ENCODE measurements around the gene IGFALS. TPM values are rescaled to one million over a fixed set of nuclear protein-coding genes. Genes with fewer than 3 reads are reported as not detected.

The IGFALS gene
- total RNA-seq, 2 donors from 2014 or later, result 0.28 to 0.54 TPM

- H3K27ac ChIP-seq, result no peak overlapping the region
Measured at GRCh38 chr16:1762879-1763520, 30.5 kb downstream of the IGFALS start.

GRCh38 chr16:1762196-1762878 lies 31.2 kb downstream of the IGFALS start:
- no peak for ATAC-seq (ENCODE audit: insufficient number of reproducible peaks, low FRiP score, low read depth)
- Histone ChIP-seq H3K27ac (no peak overlapping the region), H3K36me3 (peaks cover 63% of the 10 kb centered on the region), H3K4me1 (ENCODE audit: control insufficient read depth in 1 of 2, low read depth in 2 of 2) (no peaks in the 10 kb centered on the region), H3K4me3 (no peak overlapping the region), H3K27me3 (replicated peaks; ENCODE audit: insufficient read depth) (no peaks in the 10 kb centered on the region), H3K9me3 (no peaks in the 10 kb centered on the region)
- TF ChIP-seq CTCF (IDR thresholded peaks at IDR 0.05), result no peak
- no peak for DNase-seq (ENCODE audit: low spot score)

More at GRCh38 chr16:1762879-1763520, 30.5 kb downstream of the IGFALS start:
- Histone ChIP-seq H3K27me3 (replicated peaks; ENCODE audit: insufficient read depth) (no peaks in the 10 kb centered on the region), H3K9me3 (no peaks in the 10 kb centered on the region), H3K4me1 (ENCODE audit: control insufficient read depth in 1 of 2, low read depth in 2 of 2) (no peaks in the 10 kb centered on the region), H3K36me3 (peaks cover 64% of the 10 kb centered on the region), H3K4me3 (no peak overlapping the region)
- no peak for DNase-seq (ENCODE audit: low spot score)
- ATAC-seq (ENCODE audit: insufficient number of reproducible peaks, low FRiP score, low read depth), result no peak
- TF ChIP-seq CTCF (IDR thresholded peaks at IDR 0.05), result no peak

GRCh38 chr16:1761751-1762150 lies 31.8 kb downstream of the IGFALS start:
- Histone ChIP-seq H3K27ac (no peak overlapping the region), H3K27me3 (replicated peaks; ENCODE audit: insufficient read depth) (no peaks in the 10 kb centered on the region), H3K4me3 (no peak overlapping the region), H3K9me3 (no peaks in the 10 kb centered on the region), H3K36me3 (peaks cover 61% of the 10 kb centered on the region), H3K4me1 (ENCODE audit: control insufficient read depth in 1 of 2, low read depth in 2 of 2) (no peaks in the 10 kb centered on the region)
- DNase-seq (ENCODE audit: low spot score) (no peak), ATAC-seq (ENCODE audit: insufficient number of reproducible peaks, low FRiP score, low read depth) (no peak)
- TF ChIP-seq CTCF (IDR thresholded peaks at IDR 0.05), result no peak

- Histone ChIP-seq H3K27ac (no peak overlapping the region), H3K4me1 (ENCODE audit: control insufficient read depth in 1 of 2, low read depth in 2 of 2) (no peaks in the 10 kb centered on the region), H3K27me3 (replicated peaks; ENCODE audit: insufficient read depth) (no peaks in the 10 kb centered on the region), H3K4me3 (no peak overlapping the region), H3K9me3 (no peaks in the 10 kb centered on the region), H3K36me3 (peaks cover 67% of the 10 kb centered on the region)
- DNase-seq (ENCODE audit: low spot score), result no peak
- no peak for ATAC-seq (ENCODE audit: insufficient number of reproducible peaks, low FRiP score, low read depth)
- no peak for TF ChIP-seq CTCF (IDR thresholded peaks at IDR 0.05)
Measured at GRCh38 chr16:1760911-1761310, 32.6 kb downstream of the IGFALS start.

- no peaks in the 10 kb centered on the region for H3K9me3 ChIP-seq
- no peak for TF ChIP-seq CTCF (IDR thresholded peaks at IDR 0.05)
- ATAC-seq (ENCODE audit: insufficient number of reproducible peaks, low FRiP score, low read depth), result no peak
- no peaks in the 10 kb centered on the region for H3K4me1 ChIP-seq (ENCODE audit: control insufficient read depth in 1 of 2, low read depth in 2 of 2)
- H3K27ac ChIP-seq, result no peak overlapping the region
- H3K27me3 ChIP-seq (replicated peaks; ENCODE audit: insufficient read depth), result no peaks in the 10 kb centered on the region
- H3K4me3 ChIP-seq, result no peak overlapping the region
- DNase-seq (ENCODE audit: low spot score), result no peak
- H3K36me3 ChIP-seq, result peaks cover 55% of the 10 kb centered on the region
Measured at GRCh38 chr16:1759511-1759910, 34.0 kb downstream of the IGFALS start.
